WTC11 (cell line): ENCODE measurements around the gene HSPA12A.

ENCODE experiments used
- NFE2L1 ChIP-seq: sonication (generic); formaldehyde crosslinking; IDR thresholded peaks from 2 replicates; pipeline ENCODE4 v1.8.1; 2023; ENCODE audit warnings: missing genetic modification reagents
- NR2C2 ChIP-seq: sonication (generic); formaldehyde crosslinking; IDR thresholded peaks from 2 replicates; pipeline ENCODE4 v1.8.0; 2022; ENCODE audit warnings: mild to moderate bottlenecking, missing genetic modification reagents
- NR3C1 ChIP-seq: sonication (generic); formaldehyde crosslinking; conservative IDR thresholded peaks from 2 replicates; pipeline ENCODE4 v1.8.1; 2023; ENCODE audit warnings: low read depth, mild to moderate bottlenecking, missing genetic modification reagents
- RELA ChIP-seq: sonication (generic); formaldehyde crosslinking; IDR thresholded peaks from 2 replicates; pipeline ENCODE4 v1.8.1; 2022; ENCODE audit warnings: missing genetic modification reagents, mild to moderate bottlenecking, borderline replicate concordance
- TF ChIP-seq, protein P1 (sequence below): sonication (generic); formaldehyde crosslinking; conservative IDR thresholded peaks from 2 replicates; pipeline ENCODE4 v1.8.1; 2023; ENCODE audit warnings: mild to moderate bottlenecking, low read depth, missing genetic modification reagents, moderate library complexity
- TF ChIP-seq, protein P2 (sequence below): fragments of 200-600 bp; IDR thresholded peaks from 2 replicates; pipeline ENCODE4 v1.8.0; 2022; ENCODE audit warnings: antibody characterized with exemption
- TF ChIP-seq, protein P3 (sequence below): sonication (generic); formaldehyde crosslinking; IDR thresholded peaks from 2 replicates; pipeline ENCODE4 v1.8.1; 2022; ENCODE audit warnings: mild to moderate bottlenecking, missing genetic modification reagents, moderate library complexity, borderline replicate concordance
- TF ChIP-seq, protein P4 (sequence below): sonication (generic); formaldehyde crosslinking; conservative IDR thresholded peaks from 2 replicates; pipeline ENCODE4 v1.8.1; 2022; ENCODE audit warnings: mild to moderate bottlenecking, missing genetic modification reagents
- TF ChIP-seq, protein P5 (sequence below): sonication (generic); formaldehyde crosslinking; IDR thresholded peaks from 2 replicates; pipeline ENCODE4 v1.8.0; 2023; ENCODE audit warnings: missing genetic modification reagents

DNA sequence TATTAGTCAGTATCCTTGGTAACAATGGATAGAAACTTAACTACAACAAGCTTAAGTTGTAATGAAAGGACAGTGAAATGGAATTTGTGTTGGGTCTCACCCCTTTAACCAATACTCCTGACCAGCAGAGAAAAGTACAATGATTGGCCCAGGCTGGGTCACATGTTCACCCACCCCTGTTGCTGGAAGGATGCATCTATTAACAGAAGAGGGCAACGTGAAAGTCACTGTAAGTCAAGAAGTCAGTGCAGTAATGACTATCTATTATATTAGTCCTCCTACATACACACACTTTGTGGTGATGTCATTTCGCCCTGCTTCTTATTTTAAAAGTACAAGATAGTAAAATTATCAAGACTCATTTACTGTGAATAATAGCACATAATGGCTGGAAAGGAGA lies 105.4 kb downstream of the HSPA12A start:
- TF ChIP-seq, protein P1, sequence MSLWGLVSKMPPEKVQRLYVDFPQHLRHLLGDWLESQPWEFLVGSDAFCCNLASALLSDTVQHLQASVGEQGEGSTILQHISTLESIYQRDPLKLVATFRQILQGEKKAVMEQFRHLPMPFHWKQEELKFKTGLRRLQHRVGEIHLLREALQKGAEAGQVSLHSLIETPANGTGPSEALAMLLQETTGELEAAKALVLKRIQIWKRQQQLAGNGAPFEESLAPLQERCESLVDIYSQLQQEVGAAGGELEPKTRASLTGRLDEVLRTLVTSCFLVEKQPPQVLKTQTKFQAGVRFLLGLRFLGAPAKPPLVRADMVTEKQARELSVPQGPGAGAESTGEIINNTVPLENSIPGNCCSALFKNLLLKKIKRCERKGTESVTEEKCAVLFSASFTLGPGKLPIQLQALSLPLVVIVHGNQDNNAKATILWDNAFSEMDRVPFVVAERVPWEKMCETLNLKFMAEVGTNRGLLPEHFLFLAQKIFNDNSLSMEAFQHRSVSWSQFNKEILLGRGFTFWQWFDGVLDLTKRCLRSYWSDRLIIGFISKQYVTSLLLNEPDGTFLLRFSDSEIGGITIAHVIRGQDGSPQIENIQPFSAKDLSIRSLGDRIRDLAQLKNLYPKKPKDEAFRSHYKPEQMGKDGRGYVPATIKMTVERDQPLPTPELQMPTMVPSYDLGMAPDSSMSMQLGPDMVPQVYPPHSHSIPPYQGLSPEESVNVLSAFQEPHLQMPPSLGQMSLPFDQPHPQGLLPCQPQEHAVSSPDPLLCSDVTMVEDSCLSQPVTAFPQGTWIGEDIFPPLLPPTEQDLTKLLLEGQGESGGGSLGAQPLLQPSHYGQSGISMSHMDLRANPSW (CRISPR knock-in tag): no peak
- TF ChIP-seq, protein P2, sequence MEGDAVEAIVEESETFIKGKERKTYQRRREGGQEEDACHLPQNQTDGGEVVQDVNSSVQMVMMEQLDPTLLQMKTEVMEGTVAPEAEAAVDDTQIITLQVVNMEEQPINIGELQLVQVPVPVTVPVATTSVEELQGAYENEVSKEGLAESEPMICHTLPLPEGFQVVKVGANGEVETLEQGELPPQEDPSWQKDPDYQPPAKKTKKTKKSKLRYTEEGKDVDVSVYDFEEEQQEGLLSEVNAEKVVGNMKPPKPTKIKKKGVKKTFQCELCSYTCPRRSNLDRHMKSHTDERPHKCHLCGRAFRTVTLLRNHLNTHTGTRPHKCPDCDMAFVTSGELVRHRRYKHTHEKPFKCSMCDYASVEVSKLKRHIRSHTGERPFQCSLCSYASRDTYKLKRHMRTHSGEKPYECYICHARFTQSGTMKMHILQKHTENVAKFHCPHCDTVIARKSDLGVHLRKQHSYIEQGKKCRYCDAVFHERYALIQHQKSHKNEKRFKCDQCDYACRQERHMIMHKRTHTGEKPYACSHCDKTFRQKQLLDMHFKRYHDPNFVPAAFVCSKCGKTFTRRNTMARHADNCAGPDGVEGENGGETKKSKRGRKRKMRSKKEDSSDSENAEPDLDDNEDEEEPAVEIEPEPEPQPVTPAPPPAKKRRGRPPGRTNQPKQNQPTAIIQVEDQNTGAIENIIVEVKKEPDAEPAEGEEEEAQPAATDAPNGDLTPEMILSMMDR: no peak
- TF ChIP-seq, protein P3, sequence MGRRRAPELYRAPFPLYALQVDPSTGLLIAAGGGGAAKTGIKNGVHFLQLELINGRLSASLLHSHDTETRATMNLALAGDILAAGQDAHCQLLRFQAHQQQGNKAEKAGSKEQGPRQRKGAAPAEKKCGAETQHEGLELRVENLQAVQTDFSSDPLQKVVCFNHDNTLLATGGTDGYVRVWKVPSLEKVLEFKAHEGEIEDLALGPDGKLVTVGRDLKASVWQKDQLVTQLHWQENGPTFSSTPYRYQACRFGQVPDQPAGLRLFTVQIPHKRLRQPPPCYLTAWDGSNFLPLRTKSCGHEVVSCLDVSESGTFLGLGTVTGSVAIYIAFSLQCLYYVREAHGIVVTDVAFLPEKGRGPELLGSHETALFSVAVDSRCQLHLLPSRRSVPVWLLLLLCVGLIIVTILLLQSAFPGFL: no peak
- TF ChIP-seq NR3C1 (CRISPR knock-in tag) (no peak), NFE2L1 (CRISPR knock-in tag) (no peak), RELA (CRISPR knock-in tag) (no peak), NR2C2 (no peak)
- TF ChIP-seq, protein P4, sequence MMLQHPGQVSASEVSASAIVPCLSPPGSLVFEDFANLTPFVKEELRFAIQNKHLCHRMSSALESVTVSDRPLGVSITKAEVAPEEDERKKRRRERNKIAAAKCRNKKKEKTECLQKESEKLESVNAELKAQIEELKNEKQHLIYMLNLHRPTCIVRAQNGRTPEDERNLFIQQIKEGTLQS (CRISPR knock-in tag): no peak
- TF ChIP-seq, protein P5, sequence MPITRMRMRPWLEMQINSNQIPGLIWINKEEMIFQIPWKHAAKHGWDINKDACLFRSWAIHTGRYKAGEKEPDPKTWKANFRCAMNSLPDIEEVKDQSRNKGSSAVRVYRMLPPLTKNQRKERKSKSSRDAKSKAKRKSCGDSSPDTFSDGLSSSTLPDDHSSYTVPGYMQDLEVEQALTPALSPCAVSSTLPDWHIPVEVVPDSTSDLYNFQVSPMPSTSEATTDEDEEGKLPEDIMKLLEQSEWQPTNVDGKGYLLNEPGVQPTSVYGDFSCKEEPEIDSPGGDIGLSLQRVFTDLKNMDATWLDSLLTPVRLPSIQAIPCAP (CRISPR knock-in tag): no peak
